HG03457 (cell line): ENCODE results near the gene HDAC3.

Experiments
- ATAC-seq: cut with Tn5 transposase; IDR thresholded peaks from one replicate; pipeline ENCODE4 v1.9.1; 2021; ENCODE audit warnings: moderate number of reproducible peaks; ENCODE audit not compliant: unreplicated experiment

HDAC3 gene

DNA sequence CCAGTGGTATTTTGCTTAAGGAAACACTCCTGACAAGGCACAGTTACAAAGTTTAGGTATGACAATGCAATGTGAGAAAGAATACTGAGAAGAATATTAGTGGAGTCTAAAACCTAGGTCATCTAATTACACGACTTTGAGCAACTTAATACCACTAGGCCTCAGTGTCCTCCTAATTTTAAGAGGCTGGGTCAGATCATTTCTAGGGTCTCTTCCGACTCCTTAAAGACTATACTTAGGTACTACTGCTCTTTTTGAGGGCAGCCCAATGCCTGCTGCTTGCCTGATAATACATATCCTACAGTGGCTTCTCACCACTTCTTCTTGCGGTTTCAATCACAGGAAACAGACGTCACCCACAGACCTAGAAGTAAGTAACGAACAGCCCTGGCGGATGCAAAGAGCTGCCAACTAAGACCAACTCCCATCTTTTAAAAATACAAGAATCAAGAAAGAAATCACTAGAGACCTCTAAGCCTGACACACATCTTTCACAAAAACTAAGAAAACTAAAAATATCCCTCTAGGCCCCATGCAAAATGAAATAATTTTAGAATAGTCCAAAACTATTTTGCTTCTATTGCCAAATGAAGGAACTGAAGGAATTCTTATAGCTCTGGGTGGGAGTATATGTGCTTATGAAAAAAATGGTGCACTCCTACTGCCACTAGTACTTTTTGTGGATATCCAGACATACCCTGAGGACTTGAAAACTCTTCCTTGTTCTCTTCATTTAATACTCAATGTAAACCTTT is 30.9 kb downstream of the HDAC3 start:
- peak; percentile 95 for ATAC-seq

DNA sequence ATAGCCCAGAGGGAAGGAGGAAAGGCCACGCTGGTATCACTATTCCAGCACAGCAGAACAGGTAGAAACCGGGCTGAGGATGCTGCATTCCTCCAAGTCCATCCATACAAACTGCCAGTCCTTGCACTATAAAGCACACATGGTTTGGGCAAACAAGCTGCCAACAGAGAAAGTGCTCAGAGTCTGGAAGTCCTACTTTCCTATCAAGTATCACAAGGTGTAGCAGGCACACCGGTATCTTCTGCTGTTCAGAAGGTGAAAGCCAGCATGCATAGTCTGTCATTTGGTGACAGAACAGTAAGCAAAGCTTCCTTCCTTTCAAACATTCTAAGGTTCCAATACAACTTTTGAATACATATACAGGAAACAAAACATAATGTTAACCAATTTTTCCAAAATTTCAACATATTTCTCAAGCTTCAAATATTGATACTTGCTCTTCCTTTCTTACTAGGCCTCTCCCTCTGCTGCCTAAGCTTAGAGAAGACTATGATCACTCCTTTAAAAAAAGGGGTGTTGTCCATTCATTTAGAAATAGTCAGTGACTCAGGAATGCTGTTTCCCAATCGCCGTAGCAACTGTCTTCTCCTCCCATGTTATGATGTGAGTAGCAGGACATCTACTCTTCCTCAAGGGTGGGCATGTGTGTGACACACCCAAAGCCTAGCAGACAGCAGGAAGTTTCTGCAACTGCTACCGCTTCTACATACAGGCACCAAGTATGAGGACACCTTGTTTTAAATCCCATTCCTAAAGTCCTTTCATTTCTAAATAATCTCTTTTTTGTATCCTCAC is 32.5 kb downstream of the HDAC3 start:
- no peak for ATAC-seq

DNA sequence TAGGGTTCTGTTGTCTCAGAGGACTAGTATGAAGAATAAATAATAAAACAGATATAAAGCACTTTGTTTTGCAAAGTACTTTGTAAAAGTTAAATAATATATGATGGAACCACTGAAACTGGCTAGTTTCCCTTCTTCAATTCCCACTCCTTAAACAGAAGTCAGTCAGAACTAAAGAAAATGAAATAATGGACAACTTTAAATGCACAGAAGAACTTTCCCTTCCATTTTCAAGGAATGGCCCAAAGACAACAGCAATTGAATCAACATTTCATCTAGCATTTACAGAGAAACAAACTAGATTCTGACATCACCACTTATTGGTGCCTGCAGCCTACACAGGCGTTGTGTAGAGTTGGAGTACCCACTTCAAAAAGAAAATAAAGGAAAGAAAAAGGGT is 34.0 kb downstream of the HDAC3 start:
- no peak for ATAC-seq

DNA sequence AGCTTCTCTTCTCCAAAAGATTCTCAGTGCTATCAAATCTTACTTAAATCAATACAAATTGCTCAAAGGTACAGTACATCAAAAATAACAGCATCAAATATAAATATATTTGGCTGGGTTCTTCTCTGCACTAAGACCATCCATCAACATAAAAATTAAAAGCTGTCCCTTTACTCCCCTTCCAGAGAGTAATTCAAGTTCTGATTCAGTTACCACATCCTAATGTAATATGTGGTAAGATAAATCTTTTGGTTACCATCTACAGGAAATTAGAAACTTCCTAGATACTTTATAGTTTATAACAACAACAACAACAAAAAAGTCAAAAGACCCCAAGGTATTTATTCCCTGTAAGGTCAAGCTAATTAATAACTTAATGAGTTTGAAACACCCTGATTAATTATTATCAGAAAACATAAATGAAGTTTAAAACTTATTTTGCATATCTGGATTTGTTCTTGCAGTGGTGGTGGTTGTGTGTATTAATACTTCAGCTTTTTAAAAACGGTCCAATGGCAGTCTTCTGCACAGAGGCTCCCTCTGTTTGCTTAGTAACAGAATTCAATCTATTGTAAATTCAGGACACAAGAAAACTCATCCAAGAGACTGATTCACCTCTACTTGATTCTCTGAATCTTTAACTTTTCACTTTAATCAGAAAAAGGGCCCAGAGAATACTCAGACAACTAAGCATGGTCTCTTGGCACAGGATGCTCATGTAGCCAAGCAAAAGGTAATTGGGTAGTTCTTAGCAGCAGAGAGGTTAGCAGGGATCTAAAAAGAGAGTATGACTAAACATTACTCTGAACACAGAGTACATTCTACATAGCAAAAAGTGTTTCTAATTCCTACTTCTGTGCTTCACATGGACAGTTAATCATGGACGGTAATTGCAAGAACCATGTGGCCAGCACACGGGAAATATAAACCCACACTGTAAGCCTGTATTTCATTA is 38.0 kb downstream of the HDAC3 start:
- no peak for ATAC-seq

DNA sequence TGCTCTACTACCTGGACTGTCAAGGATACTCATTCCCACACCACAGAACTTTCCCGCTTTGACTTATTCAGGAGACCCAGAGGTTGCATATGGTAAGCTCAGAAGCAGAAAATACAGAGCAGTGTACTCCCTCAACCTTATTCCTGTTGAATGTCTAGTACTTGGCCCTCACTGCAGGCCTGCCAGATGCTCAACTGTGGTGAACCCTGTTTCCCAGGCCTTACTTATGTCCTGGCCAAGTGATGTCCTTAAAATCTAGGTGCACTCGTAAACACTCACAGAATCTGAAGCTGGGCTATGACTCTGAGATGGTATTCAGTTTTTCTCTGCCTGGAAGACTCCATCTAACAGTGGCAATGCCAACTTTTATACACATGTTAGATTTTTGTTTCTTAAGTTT is 38.8 kb downstream of the HDAC3 start:
- ATAC-seq, result no peak

DNA sequence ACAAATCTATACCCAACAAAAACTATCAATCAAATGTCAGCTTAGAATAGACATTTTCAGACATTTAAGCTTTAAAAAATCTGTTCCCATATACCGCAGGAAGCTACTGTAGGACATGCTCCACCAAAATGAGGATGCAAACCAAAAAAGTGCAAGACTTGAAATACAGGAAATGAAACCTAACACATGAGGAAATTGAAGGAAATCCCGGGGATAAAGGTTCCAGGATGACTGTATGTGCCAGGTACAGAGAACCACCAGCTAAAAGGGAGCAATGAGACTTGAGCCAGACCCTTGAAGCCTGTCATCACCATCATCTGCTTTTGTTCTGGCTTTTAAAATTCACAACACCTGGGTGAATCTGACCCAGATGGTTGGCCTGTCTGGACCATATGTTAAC is 39.3 kb downstream of the HDAC3 start:
- ATAC-seq, result no peak

DNA sequence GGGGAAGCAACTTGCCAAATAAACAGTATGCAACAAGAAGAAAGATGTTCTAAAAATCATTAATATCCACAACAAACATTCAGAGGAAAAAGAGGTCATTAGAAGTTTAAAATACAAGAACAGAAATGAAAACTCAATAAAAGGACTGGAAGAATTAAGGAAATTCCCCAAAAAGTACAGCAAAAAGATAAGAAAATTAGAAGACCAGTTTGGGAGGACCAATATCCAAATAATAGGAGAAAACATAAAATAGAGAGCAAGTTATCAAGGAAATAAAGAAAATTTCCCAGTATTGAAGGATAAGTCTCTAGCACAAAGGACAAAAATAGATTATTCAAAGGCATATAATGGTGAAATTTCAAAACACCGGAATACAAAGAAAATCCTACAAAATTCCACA is 39.8 kb downstream of the HDAC3 start:
- ATAC-seq, result no peak

DNA sequence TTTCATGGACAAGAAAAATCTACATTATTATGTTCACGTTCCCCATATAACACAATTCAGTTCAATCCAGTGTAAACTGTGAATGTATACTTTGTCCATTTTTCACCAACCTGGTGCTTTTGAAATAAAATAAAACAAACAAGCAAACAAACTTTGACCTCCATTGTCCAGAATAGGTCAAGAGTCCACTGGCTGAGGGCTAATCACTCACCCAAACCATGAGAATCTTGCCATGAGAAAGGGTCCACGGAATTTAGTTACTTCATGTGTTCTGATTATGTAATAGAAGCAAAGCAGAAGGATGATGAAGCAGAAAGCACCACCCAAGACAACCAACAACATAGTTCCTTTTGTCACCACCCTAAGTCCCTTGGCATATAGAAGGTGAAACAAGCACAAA is 46.5 kb downstream of the HDAC3 start:
- ATAC-seq, result no peak

DNA sequence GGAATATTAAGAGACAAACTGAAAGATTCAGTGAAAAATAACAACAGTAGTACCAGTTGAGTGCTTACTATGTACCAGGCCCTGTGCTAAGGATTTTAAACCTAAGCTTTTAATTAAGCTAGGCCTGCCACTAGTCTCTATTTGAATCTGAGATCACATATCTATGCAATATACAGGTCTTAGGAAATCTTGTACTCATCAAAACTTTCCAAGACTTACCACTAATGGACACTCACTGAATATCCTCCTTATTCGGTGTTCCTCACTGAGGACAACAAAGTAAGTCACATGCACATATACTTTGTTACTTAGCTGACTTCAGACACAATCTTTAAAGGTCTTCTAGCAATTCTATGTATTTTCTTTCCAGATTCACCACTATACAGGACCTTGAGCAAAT is 50.4 kb downstream of the HDAC3 start:
- ATAC-seq, result no peak

DNA sequence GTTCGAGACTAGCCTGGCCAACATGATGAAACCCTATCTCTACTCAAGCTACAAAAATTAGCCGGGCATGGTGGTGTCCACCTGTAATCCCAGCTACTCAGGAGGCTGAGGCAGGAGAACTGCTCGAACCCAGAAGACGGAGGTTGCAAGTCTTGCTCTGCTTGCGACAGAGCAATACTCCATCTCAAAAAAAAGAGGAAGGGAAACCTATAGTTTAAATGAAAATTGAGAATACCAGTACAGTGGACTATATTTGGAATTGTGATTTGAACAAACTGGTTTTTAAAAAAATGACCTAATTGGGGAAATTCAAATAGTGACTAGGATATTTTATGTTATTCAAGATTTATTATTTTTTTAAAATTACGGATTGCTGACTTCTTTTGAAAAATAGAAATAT is 51.1 kb downstream of the HDAC3 start:
- ATAC-seq, result no peak

DNA sequence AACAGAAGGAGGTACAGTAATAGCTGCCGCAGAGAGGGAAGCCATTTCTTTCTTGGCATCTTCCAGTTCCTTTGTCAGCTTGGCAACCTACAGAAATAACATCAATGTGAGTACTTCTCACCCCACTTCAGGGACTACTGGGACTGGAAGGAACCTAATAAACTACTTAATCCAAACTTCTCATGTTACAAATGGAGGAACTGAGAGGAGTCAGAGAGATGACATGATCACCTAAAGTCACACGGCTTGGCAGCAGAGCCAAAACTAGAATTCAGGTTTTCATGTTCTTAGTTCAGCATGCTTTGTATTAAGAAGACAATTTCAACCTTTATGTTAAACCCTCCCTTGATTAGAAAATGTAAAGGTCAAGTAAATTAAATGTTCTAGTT is 62.5 kb downstream of the HDAC3 start:
- ATAC-seq, result no peak

DNA sequence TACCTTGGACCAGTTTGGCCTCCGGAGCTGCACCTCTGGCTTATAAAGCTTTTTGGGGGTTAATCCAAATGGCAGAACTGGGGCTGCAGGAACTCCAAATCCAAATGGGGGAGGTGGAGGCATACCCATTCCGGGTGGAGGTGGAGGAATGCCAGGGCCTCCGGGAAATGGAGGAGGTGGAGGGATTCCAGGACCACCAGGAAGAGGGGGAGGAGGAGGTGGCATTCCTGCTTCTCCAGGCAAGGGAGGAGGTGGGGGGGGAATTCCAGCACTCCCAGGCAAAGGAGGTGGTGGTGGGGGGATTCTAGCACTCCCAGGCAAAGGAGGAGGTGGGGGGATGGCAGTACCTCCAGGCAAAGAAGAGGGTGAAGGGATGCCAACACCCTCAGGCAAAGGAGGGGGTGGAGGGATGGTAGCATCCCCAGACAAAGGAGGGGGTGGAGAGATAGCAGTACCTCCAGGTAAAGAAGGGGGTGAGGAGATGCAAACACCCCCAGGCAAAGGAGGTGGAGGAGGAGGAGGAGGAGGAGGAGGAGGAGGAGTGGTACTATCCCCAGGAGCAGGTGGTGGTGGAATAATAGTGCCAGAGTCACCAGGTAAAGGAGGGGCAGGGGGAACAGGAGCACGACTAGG is 63.0 kb downstream of the HDAC3 start:
- ATAC-seq, result no peak
